GM19240 (cell line): Measurements from ENCODE around the gene ANKRD13B.

Source experiments
- DNase-seq: peaks from one replicate; pipeline ENCODE4 v3.0.0; 2011; ENCODE audit warnings: low spot score; ENCODE audit not compliant: insufficient read length

Gene ANKRD13B

GRCh38 chr17:29594519-29595090 is 1.7 kb downstream of the ANKRD13B start:
- no peak for DNase-seq

- DNase-seq = no peak
Observed at GRCh38 chr17:29595107-29595942, 2.4 kb downstream of the ANKRD13B start.

GRCh38 chr17:29595943-29596774 is 3.2 kb downstream of the ANKRD13B start:
- no peak for DNase-seq

GRCh38 chr17:29596811-29597210 is 3.9 kb downstream of the ANKRD13B start:
- DNase-seq = no peak

- no peak for DNase-seq
Observed at GRCh38 chr17:29597361-29598172, 4.6 kb downstream of the ANKRD13B start.

- DNase-seq = no peak
Observed at GRCh38 chr17:29603109-29603674, 10.3 kb downstream of the ANKRD13B start.

GRCh38 chr17:29607557-29608195 is 14.7 kb downstream of the ANKRD13B start:
- DNase-seq = no peak

- DNase-seq = no peak
Observed at GRCh38 chr17:29608986-29609385, 16.1 kb downstream of the ANKRD13B start.

GRCh38 chr17:29610395-29610794 is 17.5 kb downstream of the ANKRD13B start:
- no peak for DNase-seq

GRCh38 chr17:29611351-29612093 is 18.6 kb downstream of the ANKRD13B start:
- DNase-seq = no peak

GRCh38 chr17:29612094-29612403 is 19.1 kb downstream of the ANKRD13B start:
- DNase-seq = no peak

- DNase-seq = no peak
Observed at GRCh38 chr17:29612404-29613280, 19.7 kb downstream of the ANKRD13B start.

- DNase-seq = peak; percentile 47
Observed at GRCh38 chr17:29613352-29613837, 20.5 kb downstream of the ANKRD13B start.

- no peak for DNase-seq
Observed at GRCh38 chr17:29613856-29614255, 20.9 kb downstream of the ANKRD13B start.

GRCh38 chr17:29614349-29615047 is 21.6 kb downstream of the ANKRD13B start:
- no peak for DNase-seq

- no peak for DNase-seq
Observed at GRCh38 chr17:29615048-29615385, 22.1 kb downstream of the ANKRD13B start.

- peak; percentile 84 for DNase-seq
Observed at GRCh38 chr17:29615492-29616299, 22.8 kb downstream of the ANKRD13B start.
